Transverse colon (tissue), 4 donors: ENCODE data around the gene CAGE1.

ENCODE experiments used
- EP300 ChIP-seq: sonication (generic); formaldehyde crosslinking; IDR thresholded peaks from one replicate; pipeline ENCODE4 v1.6.1; 2017; ENCODE audit warnings: antibody characterized with exemption, low read depth
- POLR2A ChIP-seq: fragments of 450-650 bp; IDR thresholded peaks from one replicate; pipeline ENCODE4 v1.6.1; 2016; ENCODE audit warnings: antibody characterized with exemption, mild to moderate bottlenecking, moderate library complexity
- POLR2AphosphoS5 ChIP-seq, 3 donors: sonication (generic); formaldehyde crosslinking; IDR thresholded peaks; one replicate each; pipeline ENCODE4 v1.6.1; 2016; ENCODE audit warnings: antibody characterized with exemption in 3 of 3
- TF ChIP-seq, protein P1 (sequence below), 5 experiments: fragments of 200-600 bp in 3 of 5; fragments of 450-650 bp in 2 of 5; sonication (generic) in 3 of 5; IDR thresholded peaks; 1 replicate in 2 of 5; 2 replicates in 3 of 5; pipeline ENCODE4 v1.5.1; 2016 to 2017; ENCODE audit warnings: antibody characterized with exemption in 5 of 5, inconsistent platforms in 3 of 5, mild to moderate bottlenecking in 2 of 5, moderate library complexity in 1 of 5

DNA sequence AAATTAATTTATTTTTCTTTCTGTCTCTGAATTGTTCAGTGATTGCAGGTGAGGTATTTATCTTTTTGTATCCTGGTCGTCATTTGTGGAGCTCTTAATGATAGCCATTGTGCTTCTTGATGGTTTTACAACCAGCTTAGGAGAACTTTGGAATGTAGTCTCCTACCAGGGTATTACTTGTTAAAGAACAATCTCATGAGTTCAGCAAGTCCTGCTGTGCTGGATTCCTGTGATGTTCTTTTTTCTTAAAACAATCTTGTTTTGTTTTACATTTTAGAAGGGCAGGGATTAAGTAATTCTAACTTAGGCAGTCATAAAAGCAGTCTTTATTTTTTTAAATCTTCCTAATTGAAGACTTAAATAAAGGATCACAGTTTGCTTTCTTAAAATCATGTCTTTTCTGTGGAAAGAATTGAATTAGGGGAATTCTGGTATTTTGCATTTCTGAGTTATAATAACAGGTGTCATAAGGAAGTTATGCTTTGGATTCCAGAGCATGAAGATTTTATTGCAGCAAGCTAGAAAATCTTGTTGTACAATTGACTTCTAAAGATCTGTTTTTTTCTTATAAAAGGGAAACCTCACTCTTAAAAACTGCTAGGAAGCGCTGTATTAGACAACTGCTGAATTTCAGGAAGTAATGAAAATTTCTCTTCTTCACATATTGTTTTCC is 23.7 kb upstream of the CAGE1 start:
- TF ChIP-seq POLR2AphosphoS5 (IDR thresholded peaks at IDR 0.05): no peak
- TF ChIP-seq, protein P1, sequence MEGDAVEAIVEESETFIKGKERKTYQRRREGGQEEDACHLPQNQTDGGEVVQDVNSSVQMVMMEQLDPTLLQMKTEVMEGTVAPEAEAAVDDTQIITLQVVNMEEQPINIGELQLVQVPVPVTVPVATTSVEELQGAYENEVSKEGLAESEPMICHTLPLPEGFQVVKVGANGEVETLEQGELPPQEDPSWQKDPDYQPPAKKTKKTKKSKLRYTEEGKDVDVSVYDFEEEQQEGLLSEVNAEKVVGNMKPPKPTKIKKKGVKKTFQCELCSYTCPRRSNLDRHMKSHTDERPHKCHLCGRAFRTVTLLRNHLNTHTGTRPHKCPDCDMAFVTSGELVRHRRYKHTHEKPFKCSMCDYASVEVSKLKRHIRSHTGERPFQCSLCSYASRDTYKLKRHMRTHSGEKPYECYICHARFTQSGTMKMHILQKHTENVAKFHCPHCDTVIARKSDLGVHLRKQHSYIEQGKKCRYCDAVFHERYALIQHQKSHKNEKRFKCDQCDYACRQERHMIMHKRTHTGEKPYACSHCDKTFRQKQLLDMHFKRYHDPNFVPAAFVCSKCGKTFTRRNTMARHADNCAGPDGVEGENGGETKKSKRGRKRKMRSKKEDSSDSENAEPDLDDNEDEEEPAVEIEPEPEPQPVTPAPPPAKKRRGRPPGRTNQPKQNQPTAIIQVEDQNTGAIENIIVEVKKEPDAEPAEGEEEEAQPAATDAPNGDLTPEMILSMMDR (IDR thresholded peaks at IDR 0.05): no peak
- no peak for TF ChIP-seq EP300
- no peak for TF ChIP-seq POLR2A
